ENCODE data around the gene HSPB3. TPM values are rescaled to one million over a fixed set of nuclear protein-coding genes. Genes with fewer than 3 reads are reported as not detected.
"Not testable (repeated sequence)": the region's sequence is repeated elsewhere in the genome, so short reads cannot be mapped to it uniquely, and the experiment has no call there.

HSPB3 gene
- total and polyA plus RNA-seq, 9 donors = 0.58 to 3.8 (median 2.1) TPM; not detected in 2

GRCh38 chr5:54484219-54484894 lies 28.9 kb downstream of the HSPB3 start:
- H3K36me3 ChIP-seq = no peaks in the 10 kb centered on the region
- no peak overlapping the region for H3K27ac ChIP-seq
- intact Hi-C loops (cut with DNase I) = loop anchor here in 1 of 4 donors (10.0 kb wide), 1 partner anchor 170 kb away; the partner anchor contains the start of gene ARL15
- no peak for DNase-seq
- H3K27me3 ChIP-seq = no peaks in the 10 kb centered on the region
- 50 to 64% (median 54%) methylated on average over 5 of the region's 5 CpGs for WGBS, 3 donors
- H3K9me3 ChIP-seq = no peaks in the 10 kb centered on the region
- TF ChIP-seq POLR2A (IDR thresholded peaks at IDR 0.05) (no peak), CTCF (IDR thresholded peaks at IDR 0.05) (no peak), EP300 (IDR thresholded peaks at IDR 0.05) (no peak)
- no peaks in the 10 kb centered on the region for H3K4me1 ChIP-seq (ENCODE audit: insufficient read depth)
- no peak overlapping the region for H3K4me3 ChIP-seq

GRCh38 chr5:54485659-54486058 lies 30.2 kb downstream of the HSPB3 start:
- H3K4me1 ChIP-seq (ENCODE audit: insufficient read depth); H3K4me3 ChIP-seq; H3K27ac ChIP-seq; DNase-seq; H3K9me3 ChIP-seq; H3K27me3 ChIP-seq; H3K36me3 ChIP-seq: not testable (repeated sequence)
- intact Hi-C loops (cut with DNase I) = loop anchor here in 1 of 4 donors (5.0 to 10.0 kb wide), 2 partner anchors 171 to 243 kb away; partner anchors contain the start of gene ARL15

GRCh38 chr5:54489648-54489979 lies 34.1 kb downstream of the HSPB3 start:
- not testable (repeated sequence) for H3K4me3 ChIP-seq; H3K4me1 ChIP-seq (ENCODE audit: insufficient read depth); H3K27ac ChIP-seq; H3K9me3 ChIP-seq; DNase-seq; H3K27me3 ChIP-seq; H3K36me3 ChIP-seq
- intact Hi-C loops (cut with DNase I) = loop anchor here in 1 of 4 donors (5.0 to 10.0 kb wide), 2 partner anchors 175 to 247 kb away; partner anchors contain the start of gene ARL15
- WGBS, 3 donors = 15 to 49% (median 48%) methylated on average over 2 of the region's 2 CpGs

GRCh38 chr5:54491326-54491725 lies 35.8 kb downstream of the HSPB3 start:
- Histone ChIP-seq H3K4me3 (no peak overlapping the region), H3K27me3 (no peaks in the 10 kb centered on the region), H3K27ac (no peak overlapping the region), H3K9me3 (no peaks in the 10 kb centered on the region), H3K36me3 (no peaks in the 10 kb centered on the region), H3K4me1 (ENCODE audit: insufficient read depth) (no peaks in the 10 kb centered on the region)
- DNase-seq = no peak
- WGBS, 3 donors = 88 to 97% (median 93%) methylated on average over 1 of the region's 1 CpG
- TF ChIP-seq CTCF (IDR thresholded peaks at IDR 0.05) = no peak
- TF ChIP-seq EP300 (IDR thresholded peaks at IDR 0.05) = no peak
- no peak for TF ChIP-seq POLR2A (IDR thresholded peaks at IDR 0.05)
- intact Hi-C loops (cut with DNase I) = loop anchor here (2.0 to 10.0 kb wide), 4 partner anchors 47 to 247 kb away; no protein-coding TSS in a partner anchor

- Histone ChIP-seq H3K4me1 (ENCODE audit: insufficient read depth) (no peaks in the 10 kb centered on the region), H3K4me3 (no peak overlapping the region), H3K27me3 (no peaks in the 10 kb centered on the region), H3K9me3 (no peaks in the 10 kb centered on the region), H3K36me3 (no peaks in the 10 kb centered on the region), H3K27ac (no peak overlapping the region)
- WGBS, 3 donors = 11 to 14% (median 13%) methylated on average over 2 of the region's 2 CpGs
- no peak for DNase-seq
- intact Hi-C loops (cut with DNase I) = loop anchor here (5.0 to 10.0 kb wide), 3 partner anchors 47 to 247 kb away; no protein-coding TSS in a partner anchor
- no peak for TF ChIP-seq POLR2A (IDR thresholded peaks at IDR 0.05)
- no peak for TF ChIP-seq CTCF (IDR thresholded peaks at IDR 0.05)
- no peak for TF ChIP-seq EP300 (IDR thresholded peaks at IDR 0.05)
Measured at GRCh38 chr5:54492178-54492577, 36.7 kb downstream of the HSPB3 start.

Measured in ovary (tissue), 9 donors.